Lower lobe of right lung (tissue), 2 donors: ENCODE measurements around the gene KL. TPM values are rescaled to one million over a fixed set of nuclear protein-coding genes. Genes with fewer than 3 reads are reported as not detected.

Source experiments
- ATAC-seq, 2 donors: fragments of 200-7000 bp; cut with Tn5 transposase; one replicate each; pipeline ENCODE4 v1.9.1; 2020 to 2022; ENCODE audit warnings: mild to moderate bottlenecking in 2 of 2, moderate library complexity in 2 of 2
- DNase-seq: peaks from one replicate; pipeline ENCODE4 v3.0.0-alpha.2; 2020
- H3K27ac ChIP-seq: fragments of 200-600 bp; one replicate; pipeline ENCODE4 v1.8.0; 2022
- H3K27me3 ChIP-seq: fragments of 200-600 bp; one replicate; pipeline ENCODE4 v1.8.0; 2022; ENCODE audit warnings: low read depth
- H3K36me3 ChIP-seq: fragments of 200-600 bp; one replicate; pipeline ENCODE4 v1.8.0; 2022; ENCODE audit warnings: mild to moderate bottlenecking
- H3K4me1 ChIP-seq: fragments of 200-600 bp; one replicate; pipeline ENCODE4 v1.8.0; 2022
- H3K4me3 ChIP-seq: fragments of 200-600 bp; one replicate; pipeline ENCODE4 v1.8.0; 2022; ENCODE audit warnings: mild to moderate bottlenecking
- H3K9me3 ChIP-seq: fragments of 200-600 bp; one replicate; pipeline ENCODE4 v1.8.0; 2022
- CTCF ChIP-seq: fragments of 200-600 bp; IDR thresholded peaks from one replicate; pipeline ENCODE4 v1.8.0; 2022; ENCODE audit warnings: antibody characterized with exemption, mild to moderate bottlenecking
- intact Hi-C: fragments of 100-400 bp; cut with DNase I; formaldehyde crosslinking; loops from one replicate; pipeline ENCODE4 v1.11.0; 2022
- total RNA-seq: library from RNA; stranded (reverse); fragmentation: NEBNext Ultra II Directional; extraction: Animal tissue kit (Norgen Biotek cat#: 25700); gene quantifications from one replicate; pipeline ENCODE4 v1.2.1, GENCODE V29; 2021
- donor health status: DM: no; HTN: yes; CAD: no; lungs with severe emphysema.

The KL gene
- total RNA-seq, 1 donor from 2014 or later, result 14.7 TPM

GRCh38 chr13:33004511-33004910 lies 11.7 kb upstream of the KL start:
- DNase-seq, result no peak
- intact Hi-C loops, result no loop called here

GRCh38 chr13:33006134-33006533 lies 10.1 kb upstream of the KL start:
- Histone ChIP-seq H3K36me3 (no peaks in the 10 kb centered on the region), H3K4me1 (peaks cover 14% of the 10 kb centered on the region), H3K4me3 (no peak overlapping the region), H3K9me3 (peaks cover 14% of the 10 kb centered on the region), H3K27me3 (no peaks in the 10 kb centered on the region), H3K27ac (peak overlapping the region; percentile 19)
- DNase-seq, result no peak
- intact Hi-C loops, result no loop called here
- no peak for ATAC-seq
- TF ChIP-seq CTCF, result no peak

More at GRCh38 chr13:33004511-33004910, 11.7 kb upstream of the KL start:
- peak; percentile 48 to 68 for ATAC-seq
- Histone ChIP-seq H3K27me3 (no peaks in the 10 kb centered on the region), H3K4me3 (no peak overlapping the region), H3K4me1 (peaks cover 14% of the 10 kb centered on the region), H3K9me3 (peaks cover 14% of the 10 kb centered on the region), H3K27ac (peak overlapping the region; percentile 82), H3K36me3 (no peaks in the 10 kb centered on the region)
- no peak for TF ChIP-seq CTCF

GRCh38 chr13:33006638-33007037 lies 9.6 kb upstream of the KL start:
- H3K4me3 ChIP-seq, result no peak overlapping the region
- peaks cover 14% of the 10 kb centered on the region for H3K9me3 ChIP-seq
- H3K27me3 ChIP-seq, result no peaks in the 10 kb centered on the region
- H3K36me3 ChIP-seq, result no peaks in the 10 kb centered on the region
- no peak for TF ChIP-seq CTCF
- DNase-seq (no peak), ATAC-seq (no peak)
- intact Hi-C loops, result no loop called here
- H3K4me1 ChIP-seq, result peaks cover 14% of the 10 kb centered on the region
- H3K27ac ChIP-seq, result peak overlapping the region; percentile 19

GRCh38 chr13:33007237-33007636 lies 9.0 kb upstream of the KL start:
- Histone ChIP-seq H3K9me3 (peaks cover 14% of the 10 kb centered on the region), H3K27ac (no peak overlapping the region), H3K4me1 (peaks cover 14% of the 10 kb centered on the region), H3K36me3 (no peaks in the 10 kb centered on the region), H3K4me3 (no peak overlapping the region), H3K27me3 (no peaks in the 10 kb centered on the region)
- DNase-seq, result no peak
- no peak for TF ChIP-seq CTCF
- intact Hi-C loops, result no loop called here
- no peak for ATAC-seq

GRCh38 chr13:33007950-33008349 lies 8.3 kb upstream of the KL start:
- peaks cover 14% of the 10 kb centered on the region for H3K4me1 ChIP-seq
- H3K4me3 ChIP-seq, result no peak overlapping the region
- intact Hi-C loops, result no loop called here
- TF ChIP-seq CTCF, result no peak
- H3K27ac ChIP-seq, result no peak overlapping the region
- no peaks in the 10 kb centered on the region for H3K27me3 ChIP-seq
- H3K36me3 ChIP-seq, result no peaks in the 10 kb centered on the region
- ATAC-seq (no peak), DNase-seq (no peak)
- peaks cover 14% of the 10 kb centered on the region for H3K9me3 ChIP-seq
